Mammary epithelial cell (primary cell): ENCODE results near the gene GPR35.

Experiments
- CTCF ChIP-seq, 2 donors: IDR thresholded peaks in 1 of 2; conservative IDR thresholded peaks in 1 of 2; 2 replicates each; pipeline ENCODE4 v1.5.1; 2011 to 2012; ENCODE audit warnings: inconsistent platforms in 2 of 2, low read length in 2 of 2, mild to moderate bottlenecking in 2 of 2, control low read depth in 1 of 2, low read depth in 1 of 2; ENCODE audit not compliant: insufficient read depth in 1 of 2; ENCODE audit errors: extremely low read depth in 1 of 2
- EZH2 ChIP-seq: IDR thresholded peaks from 2 replicates; pipeline ENCODE4 v1.6.1; 2012; ENCODE audit warnings: low read length, inconsistent platforms, borderline replicate concordance

DNA sequence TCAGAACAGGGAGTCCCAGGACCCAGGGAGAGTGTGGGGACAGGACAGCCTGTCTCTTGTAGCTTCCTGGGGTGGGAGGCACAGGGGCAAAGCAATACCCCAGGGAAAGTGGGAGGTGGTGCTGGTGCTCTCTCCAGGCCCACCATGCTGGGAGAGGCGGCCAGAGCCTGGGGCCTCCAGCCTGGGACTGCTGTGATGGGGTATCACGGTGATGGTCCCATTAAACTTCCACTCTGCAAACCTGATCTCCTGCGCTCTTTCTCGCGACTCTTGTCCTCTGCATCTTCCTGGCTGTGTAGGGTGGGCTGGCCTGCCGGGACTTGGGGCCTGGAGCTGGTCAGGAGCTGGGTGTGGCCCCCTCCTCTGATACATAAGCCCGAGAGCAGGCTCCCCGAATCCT, 46.8 kb upstream of the GPR35 start:
- TF ChIP-seq CTCF (conservative IDR thresholded peaks at IDR 0.05 in 1 of 2, IDR thresholded peaks at IDR 0.05 in 1 of 2; ENCODE audit: extremely low read depth in 1 of 2, insufficient read depth in 1 of 2, low read depth in 1 of 2, low read length in 2 of 2) (no peak), EZH2 (no peak)
